ENCODE results near the gene SH2D7.

Gene SH2D7

DNA sequence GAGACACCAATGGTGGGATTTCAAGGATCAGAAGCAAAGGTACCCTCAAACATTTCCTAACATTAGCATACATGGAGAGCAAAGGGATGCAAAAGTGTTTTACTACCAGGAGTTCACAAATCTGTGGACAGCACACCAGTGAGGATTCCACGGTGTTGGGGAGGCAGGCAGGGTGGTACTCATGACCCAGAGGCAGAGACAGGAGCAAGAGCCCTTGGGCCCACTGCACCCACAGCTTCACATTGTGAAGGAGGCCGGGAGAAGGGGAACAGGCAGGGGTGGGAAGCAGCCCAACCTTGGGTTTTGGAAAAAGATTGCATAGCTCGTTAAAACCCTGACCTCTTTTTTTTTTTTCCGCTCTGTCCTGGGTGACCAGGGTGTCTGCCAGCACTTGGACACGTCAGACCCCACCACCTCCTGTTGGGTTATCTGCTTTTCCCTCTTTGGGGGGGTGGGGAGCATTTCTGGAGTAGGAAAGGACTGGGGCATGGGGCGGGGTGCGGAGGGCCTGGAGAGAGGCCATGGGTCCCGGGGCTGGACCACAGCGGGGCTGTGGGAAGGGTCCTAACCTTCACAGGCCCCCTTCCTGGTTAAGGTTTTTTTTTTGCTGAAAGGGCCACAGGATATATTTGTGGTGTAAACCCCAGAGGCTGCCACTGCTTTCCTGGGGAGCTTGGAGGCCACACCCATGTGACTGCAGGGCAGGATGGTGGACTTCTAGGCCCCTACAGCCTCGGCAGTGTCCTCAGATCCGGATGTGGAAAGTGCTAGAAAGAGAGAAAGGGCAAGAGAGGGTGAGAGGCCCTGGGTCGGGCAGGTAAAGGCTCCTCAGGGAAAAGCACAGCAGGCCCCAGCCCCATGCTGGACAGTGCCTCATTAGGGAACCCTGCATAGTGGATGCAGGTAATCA is 12.5 kb downstream of the SH2D7 start:
- DNase-seq = no peak

DNA sequence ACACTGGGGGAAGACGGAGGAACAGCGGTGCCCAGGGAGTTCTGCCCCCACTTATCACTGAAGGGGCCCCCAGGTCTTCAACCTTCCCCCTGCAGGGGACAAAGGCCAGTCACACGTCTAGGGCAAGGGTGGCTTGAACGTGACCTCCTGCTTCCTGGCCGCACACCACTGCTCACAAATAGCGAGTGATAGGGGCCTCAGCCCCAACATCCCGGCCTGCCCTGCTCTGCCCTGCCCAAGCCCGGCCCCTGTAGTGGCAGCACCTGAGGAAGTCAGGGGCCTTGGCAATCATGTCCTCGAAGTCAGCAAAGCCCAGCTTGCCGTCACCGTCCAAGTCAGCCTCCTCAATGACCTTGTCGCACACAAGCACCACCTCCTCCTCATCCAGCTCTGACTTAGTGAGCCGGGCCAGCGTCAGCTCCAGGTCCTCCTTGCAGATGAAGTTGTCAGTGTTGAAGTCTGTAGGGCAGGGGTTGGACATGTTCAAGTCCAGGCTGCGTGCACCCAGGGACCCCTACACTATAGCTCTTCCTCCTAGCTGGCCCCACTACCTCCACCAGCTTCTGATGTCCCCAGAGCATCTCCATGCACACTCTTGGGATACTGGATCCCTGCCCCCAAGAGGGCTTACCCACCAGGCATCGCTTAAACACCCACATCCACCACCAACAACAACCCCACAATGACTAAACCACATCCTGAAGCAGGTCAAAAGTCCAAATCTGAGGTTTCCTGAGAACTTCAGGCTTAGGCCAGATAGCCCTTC is 13.3 kb downstream of the SH2D7 start:
- DNase-seq = no peak

DNA sequence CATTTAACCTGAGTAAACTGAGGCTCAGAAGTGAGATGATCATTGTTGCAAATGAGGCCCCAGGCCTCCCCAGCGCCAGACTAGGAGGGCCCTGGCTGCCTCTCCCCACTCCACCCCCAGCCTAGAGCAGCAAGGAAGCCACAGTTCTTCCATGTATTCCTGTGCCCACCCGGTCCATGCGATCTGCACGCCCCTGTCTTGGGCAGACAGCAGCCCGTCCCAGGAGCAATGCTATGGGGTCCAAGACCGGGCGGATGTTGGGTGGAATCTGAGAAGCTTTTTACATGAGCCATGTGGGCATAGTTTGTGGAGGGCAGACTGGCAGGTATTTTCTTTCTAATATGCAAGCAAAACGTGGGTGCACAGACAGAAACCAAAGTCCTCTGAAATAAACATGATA is 15.1 kb downstream of the SH2D7 start:
- DNase-seq = no peak

DNA sequence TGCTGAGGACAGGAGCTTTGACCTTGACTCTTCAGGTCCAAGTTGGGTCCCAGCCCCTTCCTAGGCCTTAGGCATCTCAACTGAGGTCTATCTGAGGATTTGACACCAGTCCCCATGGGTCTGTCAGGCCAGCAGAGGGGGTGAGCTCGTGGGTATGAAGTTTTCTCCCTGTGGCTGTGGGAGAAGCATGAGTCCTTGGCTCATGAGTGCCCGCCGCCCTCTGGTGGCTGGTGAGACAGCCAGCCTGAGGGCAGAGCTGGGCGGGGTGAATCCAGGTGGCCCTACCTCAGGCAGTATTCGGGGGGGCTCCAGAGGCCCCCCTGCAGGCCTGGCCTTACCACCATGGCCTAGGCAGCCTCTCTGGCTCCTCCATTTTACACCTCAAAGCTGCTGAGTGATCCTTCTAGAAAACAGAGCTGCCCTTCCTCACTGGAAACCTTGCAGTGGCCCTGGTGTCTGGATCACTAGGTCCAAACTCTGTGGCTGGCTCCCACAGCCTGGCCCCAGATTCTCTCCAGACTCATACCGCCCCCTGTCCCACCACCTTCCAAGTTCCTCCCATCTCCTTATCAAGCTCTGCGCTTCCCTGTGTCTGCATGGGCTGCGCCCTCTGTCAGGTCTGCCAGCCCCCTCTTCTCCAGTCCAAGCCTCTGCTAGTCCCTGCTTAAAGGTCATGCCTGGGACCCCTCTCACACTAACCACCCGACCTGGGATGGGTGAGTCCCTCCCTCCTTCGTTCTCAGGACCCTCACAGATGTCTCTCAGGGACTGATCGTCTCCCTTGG is 16.1 kb downstream of the SH2D7 start:
- DNase-seq = peak; percentile 88

DNA sequence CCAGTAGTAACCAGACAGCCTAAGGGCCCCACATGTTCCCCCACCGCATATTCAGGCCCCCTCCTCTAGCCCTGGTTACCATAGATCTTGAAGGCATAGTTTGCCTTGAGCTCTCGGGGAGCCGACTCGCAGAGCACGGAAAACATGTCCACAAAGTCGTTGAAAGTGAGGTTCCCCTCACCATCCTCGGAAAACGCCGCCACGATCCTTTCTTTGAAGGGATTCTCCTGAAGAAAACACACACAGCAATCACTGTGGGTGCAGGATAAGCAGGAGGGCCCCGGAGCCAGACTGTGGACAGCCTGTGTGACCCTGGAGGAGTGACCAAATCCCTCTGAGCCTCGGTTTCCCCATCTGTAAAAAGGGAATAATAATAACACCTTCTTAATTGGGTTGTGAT is 16.8 kb downstream of the SH2D7 start:
- DNase-seq = no peak

DNA sequence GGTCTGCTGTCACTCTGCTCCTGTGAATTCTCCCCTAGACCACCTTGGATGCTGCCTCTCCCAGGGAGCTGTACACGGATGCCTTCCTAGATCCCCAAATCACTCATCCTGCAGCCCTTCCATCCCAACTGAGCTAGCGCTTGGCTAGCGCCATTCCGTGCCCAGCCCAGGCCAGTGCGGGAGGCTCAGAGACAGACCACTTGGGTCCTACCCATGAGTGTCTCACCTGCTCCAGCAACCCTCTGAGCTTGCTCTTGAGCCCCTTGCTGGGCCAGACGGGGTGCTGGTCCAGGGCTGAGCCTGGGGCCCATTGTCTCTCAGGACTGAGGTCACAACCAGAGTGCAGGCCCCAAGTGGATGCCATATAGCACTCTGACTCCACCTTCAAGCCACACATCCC is 17.7 kb downstream of the SH2D7 start:
- no peak for DNase-seq

DNA sequence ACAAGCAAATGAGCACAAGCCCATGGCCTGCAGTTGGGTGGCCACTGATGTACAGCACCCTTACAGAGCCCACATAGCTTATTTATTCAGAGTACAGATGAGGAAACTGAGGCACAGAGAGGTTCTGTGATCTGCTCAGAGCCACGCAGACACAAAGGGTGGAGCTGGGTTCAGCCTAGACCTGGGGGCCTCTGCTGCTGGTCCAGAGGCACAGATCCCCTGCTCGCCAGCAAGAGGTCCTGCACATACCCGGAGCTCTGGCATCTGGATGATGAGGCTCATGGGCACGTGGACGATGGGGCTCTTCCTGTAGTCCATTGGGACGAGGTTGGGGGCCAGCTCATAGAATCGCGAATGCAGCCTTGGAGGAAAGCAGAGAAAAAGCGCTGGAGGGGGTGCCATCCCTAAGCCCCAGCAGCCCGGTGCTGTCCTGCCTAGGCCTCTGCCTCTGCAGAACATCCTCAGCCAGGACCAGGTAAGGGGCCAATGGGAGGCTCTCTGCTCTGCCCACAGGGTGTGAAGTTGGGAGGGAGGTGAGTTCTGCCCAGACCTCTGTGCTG is 18.6 kb downstream of the SH2D7 start:
- DNase-seq = no peak

DNA sequence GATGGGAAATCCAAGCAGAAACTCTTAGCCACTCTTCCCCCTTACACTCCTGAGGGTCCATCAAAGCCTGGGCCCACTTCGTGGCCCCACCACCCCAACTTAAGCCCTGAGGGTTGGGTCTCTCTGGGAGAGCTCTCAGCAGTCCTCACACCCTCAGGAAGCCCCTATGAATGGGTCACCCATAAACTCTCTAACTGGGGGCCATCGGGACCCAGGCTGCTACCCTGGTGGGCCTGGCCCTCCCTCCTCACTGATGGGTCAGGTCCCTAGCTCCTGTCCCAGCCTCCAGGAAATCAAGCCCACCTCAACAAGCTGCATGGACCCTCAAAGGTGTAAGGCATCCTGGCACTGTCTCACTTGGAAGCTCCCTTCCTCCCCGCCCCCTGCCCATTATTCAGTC is 19.4 kb downstream of the SH2D7 start:
- no peak for DNase-seq

DNA sequence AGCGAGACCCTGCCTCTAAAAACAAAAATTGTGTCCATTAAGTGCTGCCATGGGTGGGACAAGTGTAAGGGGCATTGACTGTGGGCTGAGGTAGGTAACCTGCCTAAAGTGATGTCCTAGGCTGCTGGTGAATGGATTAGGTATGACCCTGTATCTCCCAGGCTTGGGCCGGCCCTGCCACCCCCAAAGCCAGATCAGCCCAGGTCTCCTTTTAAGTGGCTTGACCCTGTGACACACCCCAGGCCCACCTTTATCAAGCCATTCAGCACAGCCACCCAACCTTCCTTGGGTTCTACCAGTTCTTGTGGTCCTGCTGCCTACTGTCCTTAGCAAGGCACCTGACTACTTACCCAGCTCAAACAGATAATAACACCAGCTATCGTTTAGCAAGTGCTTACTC is 20.2 kb downstream of the SH2D7 start:
- no peak for DNase-seq

DNA sequence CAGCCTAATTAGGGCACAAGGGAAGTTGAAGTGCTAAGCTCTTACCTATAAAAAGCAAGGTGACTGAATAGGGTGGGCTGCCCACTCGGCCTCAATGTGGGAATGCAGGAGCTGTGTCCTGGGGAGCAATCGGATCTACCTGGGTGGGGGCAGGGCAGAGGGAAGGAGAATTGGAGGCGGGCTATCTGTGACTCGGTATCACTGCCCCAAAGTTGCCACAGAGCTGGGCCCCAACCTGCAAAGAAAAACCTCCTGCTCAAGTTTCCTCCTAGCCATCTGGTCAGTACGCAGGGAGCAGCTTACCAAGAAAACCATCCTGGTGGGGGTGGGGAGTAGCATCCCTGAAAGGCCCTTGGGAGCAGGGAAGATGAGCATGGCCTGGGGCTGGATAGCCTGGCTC is 28.2 kb downstream of the SH2D7 start:
- no peak for DNase-seq

DNA sequence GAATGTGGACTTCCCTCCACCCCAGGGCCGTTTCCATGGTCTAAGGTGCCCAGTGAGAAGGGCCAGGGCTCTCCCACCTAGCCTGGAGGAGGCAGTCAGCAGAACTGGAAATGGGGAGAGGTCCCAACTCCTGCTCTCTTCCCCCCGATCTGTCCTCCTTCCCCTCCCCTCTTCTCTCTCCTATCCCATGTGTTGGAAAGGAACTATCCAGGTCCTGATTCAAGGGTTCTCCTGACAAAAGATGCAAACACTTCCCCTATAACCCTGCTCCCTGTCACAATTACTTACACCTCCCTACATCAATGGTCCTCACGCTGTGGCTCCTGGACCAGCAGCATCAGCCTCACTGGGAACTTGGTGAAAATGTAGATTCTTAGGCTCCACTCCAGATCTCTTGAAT is 32.9 kb downstream of the SH2D7 start:
- DNase-seq = no peak

DNA sequence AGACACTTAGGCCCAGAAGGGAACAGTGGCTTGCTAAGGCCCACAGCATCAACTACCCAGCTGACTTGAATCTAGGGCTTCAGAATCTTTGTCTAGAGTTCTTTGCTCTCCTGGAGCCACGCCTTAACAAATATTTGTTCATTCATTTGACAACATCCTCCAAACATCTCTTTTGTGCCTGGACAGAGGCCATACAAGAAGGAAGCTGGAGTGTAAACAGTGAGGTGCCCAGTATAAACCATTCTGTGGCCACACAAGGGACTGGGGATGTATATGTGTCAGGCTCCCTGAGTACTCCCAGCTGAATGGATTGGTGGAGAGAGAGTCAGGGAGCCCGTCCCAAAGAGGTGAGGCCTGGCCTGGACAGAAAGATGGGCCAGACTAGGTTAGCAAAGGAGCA is 35.5 kb downstream of the SH2D7 start:
- no peak for DNase-seq

DNA sequence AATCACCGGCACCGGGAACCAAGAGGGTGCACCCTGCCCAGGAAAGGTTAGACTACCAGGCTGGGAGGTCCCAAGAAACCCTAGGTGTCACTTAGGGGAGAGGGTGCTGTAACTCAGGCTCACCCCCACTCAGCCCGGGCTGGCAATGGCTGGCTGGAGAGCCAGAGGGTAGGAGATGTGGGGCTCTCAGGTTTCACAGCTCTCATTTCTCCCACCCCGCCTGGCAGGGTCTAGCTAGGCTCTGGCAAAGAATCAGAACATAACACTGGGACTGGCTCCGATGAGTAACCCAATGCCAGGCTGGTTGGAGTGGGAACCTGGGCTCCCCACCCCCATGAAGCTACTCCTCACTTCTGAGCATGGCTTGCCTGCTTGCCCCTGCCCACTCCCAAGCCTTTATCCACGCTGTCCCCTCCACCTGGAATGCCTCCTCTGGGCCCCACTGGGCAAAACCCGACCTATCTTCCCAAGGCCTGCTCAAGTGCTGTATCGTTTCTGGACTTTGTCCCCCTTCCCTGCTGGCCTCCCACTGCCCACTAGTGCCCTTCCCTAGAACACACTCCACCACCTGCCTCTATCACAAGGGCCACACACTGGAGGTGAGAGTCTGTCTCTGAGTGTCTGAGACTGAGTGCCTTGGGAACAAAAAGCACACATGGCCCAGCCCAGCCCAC is 36.9 kb downstream of the SH2D7 start:
- DNase-seq = no peak

DNA sequence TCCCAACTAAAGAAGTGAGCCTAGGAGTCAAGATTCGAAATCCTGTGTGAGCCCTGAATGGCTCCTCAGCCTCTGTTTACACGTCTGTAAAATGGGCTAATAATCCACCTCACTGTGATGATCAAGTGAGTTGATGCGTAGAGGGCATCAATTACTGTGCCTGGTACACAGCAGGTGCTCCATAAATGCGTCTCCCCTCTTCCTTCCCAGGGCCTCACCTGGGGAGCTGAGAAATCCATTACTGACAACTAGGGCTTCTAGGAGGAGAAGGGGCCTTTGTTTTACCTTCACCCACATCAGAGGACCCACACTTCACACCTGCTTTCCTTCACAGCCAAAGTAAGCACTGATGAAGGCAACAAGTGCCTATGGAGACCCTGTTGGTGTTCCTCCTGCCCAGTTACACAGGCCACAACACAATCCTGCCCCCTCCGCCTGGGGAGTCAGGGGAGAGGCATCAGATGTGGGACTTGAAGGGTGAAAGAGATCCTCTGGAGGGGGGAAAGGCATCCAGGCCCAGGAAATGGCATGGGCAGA is 37.5 kb downstream of the SH2D7 start:
- no peak for DNase-seq

DNA sequence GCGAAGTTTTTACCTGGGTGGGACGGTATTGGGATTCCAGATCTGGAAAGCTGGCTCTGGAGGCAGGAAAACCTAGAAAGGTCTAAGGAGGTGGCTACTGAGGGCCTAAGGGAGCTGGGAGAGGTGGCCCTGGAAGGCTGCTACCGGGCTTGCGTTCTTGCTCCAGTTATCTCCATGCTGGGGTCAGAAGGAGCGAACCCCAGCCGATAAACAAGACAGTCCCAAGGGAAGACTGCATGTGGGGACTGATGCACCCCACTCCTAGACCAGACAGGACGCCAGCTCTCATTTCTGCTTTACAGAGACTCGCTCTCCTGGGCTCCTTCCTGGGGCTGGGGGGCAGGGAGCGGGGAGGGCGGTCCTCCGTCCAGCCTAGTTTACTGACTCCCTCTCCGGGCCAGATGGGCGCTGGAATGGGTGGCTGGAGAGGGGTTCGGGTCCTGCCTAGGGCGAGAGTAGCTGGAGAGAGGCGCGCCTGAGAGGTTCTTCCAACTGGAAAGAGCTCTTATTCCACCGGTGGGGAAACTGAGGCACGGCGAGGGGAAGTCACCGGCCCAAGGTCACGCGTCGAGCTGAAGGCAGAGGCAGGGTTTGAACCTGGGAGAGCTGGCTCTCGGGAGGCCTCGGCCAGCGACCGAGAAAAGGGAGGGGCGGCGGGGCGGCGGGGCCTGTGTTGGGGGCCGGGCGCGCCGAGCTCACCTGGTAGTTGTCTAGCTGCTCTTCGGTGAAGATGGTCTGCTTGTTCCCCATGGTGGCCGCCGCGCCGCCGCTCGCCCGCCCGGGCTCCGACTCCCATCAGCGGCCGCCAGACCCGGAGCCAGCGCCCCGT is 38.3 kb downstream of the SH2D7 start:
- no peak for DNase-seq

DNA sequence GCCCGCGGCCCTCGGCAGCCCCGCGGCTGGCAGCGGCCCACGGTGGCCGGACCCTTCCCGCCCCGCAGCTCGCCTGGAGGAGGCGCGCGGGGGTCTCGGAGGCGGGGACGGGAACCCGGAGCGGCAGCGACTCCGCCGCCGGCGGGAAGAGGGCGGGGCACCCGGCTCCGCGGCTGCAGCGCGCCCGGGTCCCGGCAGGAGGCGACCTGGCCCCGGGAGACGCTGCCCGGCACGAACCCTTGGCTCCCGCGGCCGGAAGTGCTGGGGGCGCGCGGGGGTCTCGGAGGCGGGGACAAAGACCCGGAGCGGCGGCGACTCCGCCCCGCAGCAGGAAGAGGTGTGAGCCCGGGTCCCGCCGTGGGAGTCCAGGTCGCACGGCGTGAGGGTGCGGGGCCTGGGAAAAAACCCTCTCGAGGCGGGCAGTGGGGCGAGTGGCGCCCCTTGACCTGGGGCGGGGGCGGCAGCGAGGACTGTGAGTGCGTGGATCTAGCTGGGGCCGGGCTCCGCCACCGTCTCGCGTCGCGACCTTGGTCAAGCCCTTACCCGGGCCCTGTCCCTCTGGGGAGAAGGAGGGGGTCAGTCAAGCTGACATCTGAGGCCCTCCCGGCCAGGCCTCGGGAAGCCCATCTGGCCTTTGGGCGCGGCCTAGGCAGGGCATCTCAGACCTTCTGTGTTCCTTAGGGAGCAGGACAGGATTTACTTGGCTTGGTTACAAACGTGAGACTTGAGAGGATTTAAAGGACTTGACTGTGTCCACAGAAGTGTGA is 39.1 kb downstream of the SH2D7 start, which contains the start of gene CIB2:
Gene CIB2, minus strand, starts transcription at position 151 of the 767 bp plus-strand sequence. CDS start 230 bp downstream, outside the sequence.
- DNase-seq = peak; percentile 88

DNA sequence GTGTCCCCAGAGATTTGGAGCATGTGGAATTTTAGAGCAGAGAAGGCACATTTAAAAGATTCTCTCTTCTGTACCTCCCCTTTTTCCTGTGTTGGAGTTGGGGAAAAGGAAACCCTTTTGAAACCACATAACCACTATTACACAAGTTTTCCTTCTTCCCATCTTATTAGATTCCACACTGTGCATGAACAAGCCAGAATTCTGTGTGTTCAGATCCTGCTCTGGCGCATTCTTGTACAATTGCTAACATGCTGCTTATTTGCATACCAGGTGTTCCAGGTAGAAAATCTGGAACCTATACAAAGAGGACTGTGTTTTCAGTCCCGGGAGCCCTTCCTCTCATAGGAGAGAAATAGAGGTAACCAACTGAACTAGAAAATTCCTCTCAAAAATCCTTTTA is 41.4 kb downstream of the SH2D7 start:
- DNase-seq = no peak

DNA sequence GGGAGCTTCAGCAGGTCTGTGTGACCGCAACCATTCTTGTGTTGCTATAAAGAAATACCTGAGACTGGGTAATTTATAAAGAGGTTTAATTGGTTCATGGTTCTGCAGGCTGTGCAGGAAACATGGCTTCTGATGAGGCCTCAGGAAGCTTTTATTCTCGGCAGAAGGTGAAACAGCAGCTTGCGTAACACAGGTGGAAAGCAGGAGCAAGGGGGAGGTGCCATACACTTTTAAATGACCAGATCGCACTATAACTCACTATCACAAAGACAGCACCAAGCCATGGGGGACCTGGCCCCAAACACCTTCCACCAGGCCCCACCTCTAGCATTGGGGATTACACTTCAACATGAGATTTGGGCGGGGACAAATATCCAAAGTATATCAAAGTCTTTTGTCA is 47.2 kb downstream of the SH2D7 start:
- DNase-seq = peak; percentile 20

DNA sequence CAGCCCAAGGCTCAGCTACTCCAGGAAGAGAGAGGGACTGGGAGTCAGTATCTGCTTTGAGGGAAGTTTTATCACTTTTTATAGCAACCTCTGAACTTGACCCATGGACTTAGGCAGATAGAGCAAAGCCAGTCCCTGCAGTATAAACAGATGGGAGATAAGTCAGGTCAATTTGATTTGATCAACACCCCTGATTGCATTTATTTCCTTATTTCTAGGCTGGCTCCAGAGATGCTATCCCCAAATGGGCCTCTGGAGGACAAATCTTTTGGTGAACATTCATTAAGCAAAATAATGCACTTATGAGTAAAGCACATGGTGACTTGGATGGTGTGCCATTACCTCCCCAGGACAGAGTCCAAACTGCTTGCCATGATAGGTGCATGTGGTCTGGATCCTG is 47.9 kb downstream of the SH2D7 start:
- DNase-seq = no peak

DNA sequence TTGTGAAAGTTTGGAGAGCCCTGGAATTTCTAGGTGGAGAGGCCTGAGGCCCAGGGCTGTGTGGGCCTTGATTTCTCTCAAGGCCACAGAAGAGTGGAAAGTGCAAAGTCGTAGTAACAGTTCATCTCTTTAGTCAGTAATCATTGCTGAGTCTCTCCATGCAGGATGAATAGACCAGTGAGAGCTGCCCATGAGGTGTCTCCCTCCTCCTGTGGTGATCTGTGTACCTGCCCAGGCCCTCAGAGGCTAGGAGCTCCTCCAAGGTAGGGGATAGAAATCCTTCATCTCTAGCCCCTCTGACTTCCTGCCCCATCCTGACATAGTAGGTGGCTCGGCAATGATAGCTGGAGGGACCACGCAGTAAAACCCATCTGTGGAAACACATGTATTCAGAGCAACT is 50.0 kb downstream of the SH2D7 start:
- DNase-seq = no peak
